AG08395 (cell line): ENCODE measurements around the gene GNAI2.
"Not testable (repeated sequence)": the region's sequence is repeated elsewhere in the genome, so short reads cannot be mapped to it uniquely, and the experiment has no call there.

Experiments
- DNase-seq: peaks from one replicate; pipeline ENCODE4 v3.0.0; 2012; ENCODE audit warnings: mixed read lengths, low spot score

Gene GNAI2

DNA sequence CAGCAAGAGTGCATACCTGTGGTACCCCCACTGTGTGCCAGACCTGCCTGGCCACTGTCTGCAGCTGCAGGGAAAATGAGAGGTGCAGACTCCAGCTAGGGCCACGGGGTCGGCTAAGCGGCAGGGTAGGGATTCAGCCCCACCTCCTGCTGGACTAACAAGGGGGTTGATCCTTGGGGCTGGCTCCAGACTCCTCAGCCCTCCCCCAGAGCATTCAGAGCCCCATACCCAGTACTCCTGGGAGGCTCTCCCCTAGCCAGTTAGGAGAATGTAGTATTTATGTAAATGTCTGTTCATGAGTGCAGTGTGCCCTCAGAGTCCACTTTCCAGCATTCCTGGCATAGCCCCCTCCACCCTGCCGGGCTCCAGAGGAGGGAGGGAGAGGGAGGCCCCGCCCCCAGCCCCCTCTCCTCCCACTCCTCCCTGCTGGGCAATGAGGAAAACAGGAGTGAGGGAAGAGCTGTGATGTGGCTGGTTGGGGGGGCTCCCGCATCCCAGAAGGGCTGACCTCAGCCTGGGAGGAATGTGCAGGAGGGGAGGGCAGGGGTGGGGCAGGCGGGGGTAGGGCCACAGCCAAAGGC is 28.5 kb downstream of the GNAI2 start:
- peak; percentile 95 for DNase-seq

DNA sequence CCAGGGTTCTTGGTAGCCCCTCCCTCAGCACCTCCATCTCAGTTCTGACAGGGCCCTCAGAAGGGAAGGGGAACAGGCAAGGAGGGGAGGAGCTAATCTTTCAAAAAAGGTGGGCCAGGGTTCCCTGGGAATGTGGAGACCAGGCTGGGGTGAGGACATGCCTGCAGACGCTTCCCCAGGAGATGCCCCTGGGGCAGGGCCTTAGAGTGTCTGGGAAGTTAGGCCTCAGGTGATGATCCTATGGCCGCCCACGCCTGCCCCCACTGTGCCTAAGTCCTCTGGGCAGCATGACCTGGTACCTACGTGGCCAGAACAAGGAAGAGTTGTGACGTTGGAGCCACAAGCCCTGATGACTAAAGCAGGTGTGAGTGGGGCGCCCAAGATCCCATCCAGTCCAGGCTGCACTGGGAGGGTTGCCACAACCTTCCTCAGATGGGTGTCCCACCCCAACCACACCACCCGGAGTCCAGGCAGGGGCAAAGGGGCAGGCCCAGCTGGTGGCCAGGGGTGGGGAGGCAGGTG is 29.0 kb downstream of the GNAI2 start:
- no peak for DNase-seq

DNA sequence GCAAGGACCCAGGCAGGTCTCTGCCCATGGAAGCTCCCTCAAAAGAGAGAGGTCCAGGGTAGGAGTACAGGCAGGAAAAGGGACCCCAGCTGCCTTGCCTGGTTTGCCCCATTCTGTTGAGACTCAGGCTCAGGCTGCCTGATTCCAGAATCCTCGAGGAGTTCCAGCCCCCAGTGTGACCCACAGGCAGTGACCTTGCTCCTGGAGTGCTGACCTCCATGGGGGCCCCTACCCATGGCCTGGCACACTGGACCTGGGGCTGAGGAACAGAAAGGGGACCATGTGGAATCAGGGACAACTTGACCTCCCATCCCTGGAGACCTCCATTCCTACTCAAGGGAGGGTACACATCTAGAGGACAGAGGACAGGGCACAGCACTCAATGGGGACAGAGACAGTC is 29.6 kb downstream of the GNAI2 start:
- no peak for DNase-seq

DNA sequence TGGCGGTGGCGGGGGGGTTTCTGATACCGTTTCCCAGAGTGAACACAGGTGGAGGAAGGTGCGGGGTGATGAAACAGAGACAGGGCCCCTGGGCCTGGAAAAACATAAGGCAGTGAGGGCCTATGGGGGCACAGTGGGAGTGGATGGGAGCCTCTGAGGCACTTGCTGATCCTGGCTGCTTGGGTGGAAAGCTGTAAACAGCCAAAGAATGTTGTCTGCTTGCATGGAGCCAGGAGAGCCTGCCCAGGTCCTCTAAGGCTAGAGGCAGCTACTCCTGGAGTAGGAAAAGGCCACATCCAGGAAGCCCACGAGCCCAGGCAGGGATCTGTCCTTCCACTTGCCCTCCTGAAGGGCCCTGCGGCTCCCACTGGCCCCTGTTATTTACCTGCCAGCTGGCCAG is 30.0 kb downstream of the GNAI2 start:
- DNase-seq: no peak

DNA sequence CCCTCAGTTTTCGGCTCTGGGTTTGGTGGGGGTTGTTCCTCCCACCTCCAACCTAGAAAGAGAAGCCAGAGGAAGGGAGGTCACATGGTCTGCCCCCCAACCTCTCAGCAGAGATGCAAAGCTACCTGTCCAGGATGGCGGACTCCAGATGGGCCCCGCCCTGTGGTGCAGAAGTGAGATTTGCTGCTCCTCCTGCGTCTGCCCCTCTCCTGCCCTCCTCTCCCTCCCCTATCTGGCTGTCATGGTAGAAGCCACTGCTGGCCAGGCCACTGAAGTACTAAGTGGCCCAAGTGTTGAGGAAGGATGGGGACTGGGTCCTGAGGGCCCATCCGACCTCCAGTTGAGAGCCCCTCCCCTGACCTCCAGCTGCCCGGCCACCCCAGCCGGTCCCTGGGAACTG is 30.8 kb downstream of the GNAI2 start:
- no peak for DNase-seq

DNA sequence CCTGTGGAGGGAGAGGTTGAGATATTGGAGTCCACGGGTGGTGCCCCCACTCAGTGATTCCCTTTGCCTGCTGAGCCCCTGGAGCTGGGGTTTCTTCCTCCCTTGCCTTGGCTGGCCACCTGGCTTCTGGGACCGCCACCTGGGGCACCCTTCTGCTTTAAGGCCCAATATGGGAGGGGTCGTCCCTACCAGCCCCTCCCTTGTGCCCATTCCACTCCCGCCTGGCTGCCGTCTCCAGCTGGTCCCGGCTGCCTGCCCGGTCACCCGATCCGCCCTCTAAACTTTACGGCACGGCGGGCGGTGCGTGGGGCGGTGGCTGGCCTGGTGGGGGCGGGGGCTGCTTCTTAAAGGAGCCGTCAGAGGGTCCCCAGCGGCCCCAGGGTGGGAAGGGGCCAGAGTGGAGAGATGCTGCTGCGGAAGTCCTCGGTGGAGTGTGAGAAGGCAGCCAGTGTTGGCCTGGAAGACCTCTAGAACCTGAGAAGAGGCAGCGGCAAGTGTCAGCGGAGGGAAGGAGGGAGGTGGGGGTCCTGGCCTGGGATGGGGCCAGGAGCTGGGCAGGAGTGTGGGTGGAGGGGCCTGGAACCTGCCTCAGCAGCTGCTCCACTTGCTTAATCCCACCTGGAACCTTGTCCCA is 31.4 kb downstream of the GNAI2 start:
- peak; percentile 53 for DNase-seq

DNA sequence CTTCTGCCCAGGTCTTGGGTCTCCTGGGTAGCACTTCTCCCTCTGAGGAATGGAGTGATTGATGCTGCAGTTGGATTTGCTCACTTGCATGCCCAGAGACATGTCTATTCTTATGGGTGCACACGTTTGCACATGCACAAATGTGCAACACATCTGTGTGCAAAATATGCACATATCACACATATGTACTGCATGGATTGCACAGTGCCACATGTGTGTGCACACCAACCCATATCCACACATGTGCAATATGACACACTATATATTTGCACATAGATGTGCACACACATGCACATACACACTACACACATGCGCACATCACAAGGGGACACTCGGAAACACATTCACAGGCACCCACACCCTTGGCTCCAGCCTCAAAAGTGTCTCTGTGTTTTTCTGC is 32.3 kb downstream of the GNAI2 start:
- no peak for DNase-seq

DNA sequence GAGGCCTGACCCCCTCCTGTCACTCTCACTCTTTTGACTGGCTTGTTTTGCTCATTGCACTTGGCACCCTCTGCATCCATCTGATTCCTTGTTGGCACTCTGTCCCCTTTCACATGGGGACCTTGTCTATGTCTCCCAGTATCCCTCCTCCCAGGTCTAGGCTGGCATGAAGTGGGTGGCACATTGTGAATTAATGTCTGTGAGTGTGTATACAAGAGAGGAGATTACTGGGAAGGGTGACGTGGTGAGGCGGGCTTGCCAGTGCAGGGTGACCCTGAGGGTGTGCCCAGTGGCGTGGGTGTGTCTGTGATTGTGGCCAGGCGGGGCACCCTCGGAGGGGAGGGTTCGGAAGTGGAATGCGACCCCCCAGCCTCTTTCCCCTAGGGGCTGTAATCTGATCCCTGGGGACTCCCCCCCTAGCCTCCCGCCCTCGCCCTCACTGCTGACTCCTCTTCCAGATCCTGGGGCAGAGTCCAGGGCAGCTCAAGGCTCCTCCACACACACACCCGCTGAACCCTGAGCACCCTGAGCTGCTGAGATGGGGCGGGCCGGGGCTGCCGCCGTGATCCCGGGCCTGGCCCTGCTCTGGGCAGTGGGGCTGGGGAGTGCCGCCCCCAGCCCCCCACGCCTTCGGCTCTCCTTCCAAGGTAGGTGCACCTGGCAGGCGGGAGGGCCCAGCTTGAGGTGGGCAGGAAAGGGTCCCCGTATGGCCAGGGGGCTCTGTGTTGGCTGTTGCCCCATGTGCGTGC is 32.9 kb downstream of the GNAI2 start, which contains the start of gene SEMA3B:
TSS of gene SEMA3B (plus strand) at position 445 of the 749 bp plus-strand sequence. CDS start at position 539, 94 bp downstream.
- DNase-seq: peak; percentile 69

DNA sequence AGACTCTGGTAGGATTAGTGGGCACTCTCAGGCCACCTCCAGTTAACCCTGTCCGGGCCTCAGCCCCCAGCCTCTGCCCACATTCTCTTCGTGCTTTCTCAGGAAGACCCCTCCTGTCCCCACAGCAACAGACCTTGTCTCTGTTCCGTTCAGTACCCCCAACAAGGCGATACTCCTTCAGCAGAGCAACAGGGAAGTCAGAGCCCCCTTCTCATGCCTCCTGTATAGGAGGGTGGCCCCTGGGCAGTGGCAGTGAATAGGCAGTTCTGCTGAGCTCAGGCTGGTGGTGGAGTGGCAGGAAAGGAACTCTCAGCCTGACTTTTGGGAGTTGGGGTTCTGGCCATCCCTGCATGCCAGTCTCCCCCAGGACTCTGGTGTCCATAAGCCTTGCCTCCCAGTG is 33.5 kb downstream of the GNAI2 start:
- no peak for DNase-seq

DNA sequence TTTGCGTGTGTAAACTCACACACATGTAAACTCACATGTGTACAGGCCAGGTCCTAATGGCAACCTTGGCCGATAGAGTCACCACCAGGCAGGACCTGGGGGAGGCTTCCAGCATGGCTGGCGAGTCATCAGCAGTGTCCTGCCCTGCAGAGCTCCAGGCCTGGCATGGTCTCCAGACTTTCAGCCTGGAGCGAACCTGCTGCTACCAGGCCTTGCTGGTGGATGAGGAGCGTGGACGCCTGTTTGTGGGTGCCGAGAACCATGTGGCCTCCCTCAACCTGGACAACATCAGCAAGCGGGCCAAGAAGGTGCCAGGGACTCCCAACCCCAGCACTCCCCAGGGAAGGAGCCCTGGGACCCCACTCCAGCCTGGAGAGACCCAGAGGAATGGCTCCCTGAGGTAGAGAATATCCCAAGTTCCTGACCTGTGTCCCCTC is 34.0 kb downstream of the GNAI2 start:
- DNase-seq: peak; percentile 67

DNA sequence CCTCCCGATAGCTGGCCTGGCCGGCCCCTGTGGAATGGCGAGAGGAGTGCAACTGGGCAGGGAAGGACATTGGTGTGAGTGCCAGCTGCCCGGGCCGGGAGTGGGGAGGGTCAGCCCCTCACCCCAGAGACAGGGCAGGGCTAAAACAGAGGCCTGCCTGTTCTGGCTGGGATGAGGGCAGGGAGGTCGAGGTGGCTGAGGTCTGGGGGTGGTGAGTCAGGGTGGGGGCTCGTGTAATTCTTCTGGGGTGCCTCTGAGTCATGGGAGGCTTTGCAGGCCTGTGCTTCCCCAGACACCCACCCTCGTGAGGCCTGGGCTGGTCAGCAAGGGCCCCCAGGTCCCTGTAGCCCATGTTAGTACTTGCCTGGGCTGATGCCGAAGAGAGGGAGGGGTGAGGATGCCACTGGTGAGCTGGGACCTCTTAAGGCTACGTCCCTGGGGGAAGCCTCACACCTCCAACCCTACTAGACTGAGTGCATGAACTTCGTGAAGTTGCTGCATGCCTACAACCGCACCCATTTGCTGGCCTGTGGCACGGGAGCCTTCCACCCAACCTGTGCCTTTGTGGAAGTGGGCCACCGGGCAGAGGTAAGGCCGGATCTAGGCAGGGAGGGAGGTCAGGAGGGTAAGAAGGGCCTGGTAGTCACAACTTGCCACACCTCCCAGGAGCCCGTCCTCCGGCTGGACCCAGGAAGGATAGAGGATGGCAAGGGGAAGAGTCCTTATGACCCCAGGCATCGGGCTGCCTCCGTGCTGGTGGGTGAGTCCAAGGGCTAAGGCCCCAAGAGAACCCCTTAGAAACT is 34.6 kb downstream of the GNAI2 start:
- no peak for DNase-seq

DNA sequence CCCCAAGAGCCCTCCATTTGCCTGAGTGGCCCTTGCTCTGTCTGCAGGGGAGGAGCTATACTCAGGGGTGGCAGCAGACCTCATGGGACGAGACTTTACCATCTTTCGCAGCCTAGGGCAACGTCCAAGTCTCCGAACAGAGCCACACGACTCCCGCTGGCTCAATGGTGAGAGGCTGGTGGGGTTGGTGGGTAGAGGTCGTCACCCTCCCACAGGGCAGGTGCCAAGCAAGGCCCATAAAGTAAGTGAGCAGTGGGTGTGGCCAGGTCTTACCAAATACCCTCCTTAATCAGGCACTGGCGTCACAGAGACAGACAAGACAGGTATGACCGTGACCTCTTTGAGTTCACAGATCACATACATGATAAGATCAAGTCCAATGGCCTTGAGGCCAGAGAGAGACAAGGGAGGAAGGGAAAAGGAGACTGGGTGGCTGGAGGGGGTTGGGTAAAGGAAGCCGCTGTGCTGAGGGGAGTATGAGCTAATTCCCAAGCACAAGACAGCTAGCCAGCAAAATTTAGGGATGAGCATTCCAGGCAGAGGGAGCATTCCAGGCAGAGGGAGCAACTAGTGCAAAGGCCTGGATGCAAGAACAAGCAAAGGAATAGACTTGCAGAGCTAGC is 35.4 kb downstream of the GNAI2 start:
- no peak for DNase-seq

DNA sequence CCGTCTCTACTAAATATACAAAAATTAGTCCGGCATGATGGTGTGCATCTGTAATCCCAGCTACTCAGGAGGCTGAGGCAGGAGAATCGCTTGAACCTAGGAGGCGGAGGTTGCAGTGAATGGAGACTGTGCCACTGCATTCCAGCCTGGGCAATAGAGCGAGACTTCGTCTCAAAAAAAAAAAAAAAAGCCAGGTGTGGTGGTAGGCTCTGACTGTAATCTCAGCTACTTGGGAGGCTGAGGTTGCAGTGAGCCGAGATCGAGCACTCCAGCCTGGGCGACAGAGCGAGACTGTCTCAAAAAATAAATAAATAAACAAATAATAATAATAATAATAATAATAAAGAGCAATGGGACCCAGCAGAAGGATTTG is 36.5 kb downstream of the GNAI2 start:
- DNase-seq: not testable (repeated sequence)

DNA sequence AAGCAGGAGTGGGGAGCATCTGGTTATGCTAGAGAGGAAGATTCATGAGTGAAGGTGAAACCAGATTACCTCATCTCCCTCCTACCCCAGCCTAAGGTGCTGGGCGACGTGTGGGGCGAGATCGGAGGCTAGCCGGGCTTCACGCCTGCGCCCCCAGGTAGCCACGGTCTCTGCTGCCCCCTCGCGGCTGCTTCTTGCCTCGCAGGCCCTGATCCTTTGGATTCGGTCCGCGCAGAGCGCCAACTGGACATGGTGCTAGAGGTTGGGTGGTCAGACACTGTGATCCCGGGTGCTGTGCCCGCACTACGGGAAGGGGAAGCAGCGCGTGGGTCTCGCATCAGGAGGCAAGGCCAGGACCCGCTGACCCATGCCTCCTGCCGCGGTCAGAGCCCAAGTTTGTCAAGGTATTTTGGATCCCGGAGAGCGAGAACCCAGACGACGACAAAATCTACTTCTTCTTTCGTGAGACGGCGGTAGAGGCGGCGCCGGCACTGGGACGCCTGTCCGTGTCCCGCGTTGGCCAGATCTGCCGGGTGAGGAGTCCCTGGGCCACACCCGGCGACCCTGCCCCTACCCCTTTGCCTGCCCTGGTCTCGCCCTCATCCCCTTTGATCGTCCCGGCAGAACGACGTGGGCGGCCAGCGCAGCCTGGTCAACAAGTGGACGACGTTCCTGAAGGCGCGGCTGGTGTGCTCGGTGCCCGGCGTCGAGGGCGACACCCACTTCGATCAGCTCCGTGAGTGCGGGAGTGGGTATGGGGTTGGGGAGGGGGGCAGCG is 37.1 kb downstream of the GNAI2 start:
- peak; percentile 93 for DNase-seq

DNA sequence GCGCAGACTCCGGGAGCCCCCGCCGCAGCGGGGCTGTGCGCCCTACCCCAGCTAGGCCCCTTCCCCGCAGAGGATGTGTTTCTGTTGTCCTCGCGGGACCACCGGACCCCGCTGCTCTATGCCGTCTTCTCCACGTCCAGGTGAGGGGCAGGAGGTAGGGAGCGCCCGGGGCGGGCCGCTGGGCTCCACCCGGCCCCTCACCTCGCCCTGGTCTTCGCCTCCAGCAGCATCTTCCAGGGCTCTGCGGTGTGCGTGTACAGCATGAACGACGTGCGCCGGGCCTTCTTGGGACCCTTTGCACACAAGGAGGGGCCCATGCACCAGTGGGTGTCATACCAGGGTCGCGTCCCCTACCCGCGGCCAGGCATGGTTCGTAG is 37.7 kb downstream of the GNAI2 start:
- no peak for DNase-seq

DNA sequence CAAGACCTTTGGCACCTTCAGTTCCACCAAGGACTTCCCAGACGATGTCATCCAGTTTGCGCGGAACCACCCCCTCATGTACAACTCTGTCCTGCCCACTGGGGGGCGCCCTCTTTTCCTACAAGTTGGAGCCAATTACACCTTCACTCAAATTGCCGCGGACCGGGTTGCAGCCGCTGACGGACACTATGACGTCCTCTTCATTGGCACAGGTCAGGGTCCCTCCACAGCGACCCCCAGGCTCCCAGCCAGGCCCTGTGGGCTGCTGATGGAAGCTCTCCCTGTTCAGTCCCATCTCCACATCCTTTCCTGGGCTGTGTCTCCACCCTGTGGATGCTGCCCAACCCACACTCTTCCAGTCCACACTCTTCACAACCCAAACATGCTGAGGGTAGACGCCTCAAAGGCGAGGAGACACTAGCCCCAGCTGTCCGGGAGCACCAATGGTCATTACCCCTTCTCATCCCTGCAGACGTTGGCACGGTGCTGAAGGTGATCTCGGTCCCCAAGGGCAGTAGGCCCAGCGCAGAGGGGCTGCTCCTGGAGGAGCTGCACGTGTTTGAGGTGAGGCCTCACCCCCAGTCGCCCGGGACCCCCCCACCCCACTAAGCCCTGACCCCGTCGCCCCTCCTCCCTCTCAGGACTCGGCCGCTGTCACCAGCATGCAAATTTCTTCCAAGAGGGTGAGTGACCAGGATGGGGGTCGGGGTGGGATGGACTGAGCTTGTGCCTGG is 38.5 kb downstream of the GNAI2 start:
- DNase-seq: no peak

DNA sequence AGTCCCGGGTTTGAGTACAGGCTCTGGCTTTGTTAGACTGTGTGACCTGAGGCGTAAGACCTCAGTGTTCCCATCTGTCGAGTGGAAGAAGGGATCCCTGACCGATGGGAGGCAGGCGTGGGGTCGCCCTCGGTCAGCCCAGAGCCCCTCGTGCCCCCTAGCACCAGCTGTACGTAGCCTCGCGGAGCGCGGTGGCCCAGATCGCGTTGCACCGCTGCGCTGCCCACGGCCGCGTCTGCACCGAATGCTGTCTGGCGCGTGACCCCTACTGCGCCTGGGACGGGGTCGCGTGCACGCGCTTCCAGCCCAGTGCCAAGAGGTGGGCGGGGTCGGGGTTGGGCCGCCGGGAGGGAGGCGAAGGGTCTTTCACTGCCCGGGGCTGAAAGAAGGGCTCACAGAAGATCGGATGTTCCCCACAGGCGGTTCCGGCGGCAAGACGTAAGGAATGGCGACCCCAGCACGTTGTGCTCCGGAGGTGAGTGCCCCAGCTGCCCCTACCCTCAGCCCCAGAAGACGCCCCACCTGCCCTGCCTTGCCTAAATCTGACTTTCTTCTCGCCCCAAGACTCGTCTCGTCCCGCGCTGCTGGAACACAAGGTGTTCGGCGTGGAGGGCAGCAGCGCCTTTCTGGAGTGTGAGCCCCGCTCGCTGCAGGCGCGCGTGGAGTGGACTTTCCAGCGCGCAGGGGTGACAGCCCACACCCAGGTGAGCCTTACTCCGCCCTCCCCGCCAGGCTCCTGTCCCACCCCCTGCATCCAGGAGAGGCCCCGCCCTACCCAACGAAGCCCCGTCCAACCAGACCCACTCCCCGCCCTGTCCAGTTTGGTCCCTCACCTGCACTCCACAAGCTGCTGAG is 39.4 kb downstream of the GNAI2 start:
- no peak for DNase-seq

DNA sequence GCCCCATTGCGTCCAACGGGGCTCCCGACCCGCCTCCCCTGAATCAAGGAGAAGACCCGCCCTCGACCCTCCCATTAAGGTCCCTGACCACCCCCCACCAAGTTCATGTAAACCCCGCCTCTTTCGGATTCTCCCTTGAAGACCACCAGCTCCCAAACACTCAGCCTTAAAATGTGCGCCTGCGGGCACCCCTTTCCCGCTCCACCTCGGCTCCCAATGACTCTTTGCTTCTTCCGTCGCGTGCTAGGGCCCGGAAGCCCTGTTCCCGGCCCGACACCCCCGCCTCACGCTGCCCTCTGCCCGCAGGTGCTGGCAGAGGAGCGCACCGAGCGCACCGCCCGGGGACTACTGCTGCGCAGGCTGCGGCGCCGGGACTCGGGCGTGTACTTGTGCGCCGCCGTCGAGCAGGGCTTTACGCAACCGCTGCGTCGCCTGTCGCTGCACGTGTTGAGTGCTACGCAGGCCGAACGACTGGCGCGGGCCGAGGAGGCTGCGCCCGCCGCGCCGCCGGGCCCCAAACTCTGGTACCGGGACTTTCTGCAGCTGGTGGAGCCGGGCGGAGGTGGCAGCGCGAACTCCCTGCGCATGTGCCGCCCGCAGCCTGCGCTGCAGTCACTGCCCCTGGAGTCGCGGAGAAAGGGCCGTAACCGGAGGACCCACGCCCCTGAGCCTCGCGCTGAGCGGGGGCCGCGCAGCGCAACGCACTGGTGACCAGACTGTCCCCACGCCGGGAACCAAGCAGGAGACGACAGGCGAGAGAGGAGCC is 40.2 kb downstream of the GNAI2 start:
- no peak for DNase-seq

DNA sequence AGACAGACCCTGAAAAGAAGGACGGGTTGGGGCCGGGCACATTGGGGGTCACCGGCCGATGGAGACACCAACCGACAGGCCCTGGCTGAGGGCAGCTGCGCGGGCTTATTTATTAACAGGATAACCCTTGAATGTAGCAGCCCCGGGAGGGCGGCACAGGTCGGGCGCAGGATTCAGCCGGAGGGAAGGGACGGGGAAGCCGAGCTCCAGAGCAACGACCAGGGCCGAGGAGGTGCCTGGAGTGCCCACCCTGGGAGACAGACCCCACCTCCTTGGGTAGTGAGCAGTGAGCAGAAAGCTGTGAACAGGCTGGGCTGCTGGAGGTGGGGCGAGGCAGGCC is 40.7 kb downstream of the GNAI2 start:
- no peak for DNase-seq
